Measurements from ENCODE around the gene RDH16.

DNA sequence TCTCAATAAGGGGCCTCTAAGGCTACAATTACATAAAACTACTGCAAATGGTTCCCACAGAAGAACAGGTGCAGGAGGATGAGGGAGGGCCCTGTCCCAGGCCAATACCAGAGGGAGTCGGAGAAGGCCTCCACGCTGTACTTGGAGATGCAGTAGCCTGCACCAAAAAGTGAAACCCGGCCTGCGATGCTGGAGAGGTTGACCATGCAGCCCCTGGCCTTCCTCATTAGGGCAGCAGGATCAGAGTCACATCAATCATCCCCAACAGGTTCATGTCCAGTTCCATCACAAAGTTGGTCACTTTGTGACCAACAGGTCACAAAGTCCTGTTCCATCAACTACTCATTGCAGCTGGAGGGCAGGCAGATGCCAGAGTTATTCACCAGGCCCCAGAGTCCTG, 26.0 kb upstream of the RDH16 start:
- TF ChIP-seq POLR2AphosphoS5 (IDR thresholded peaks at IDR 0.05; ENCODE audit: low read depth, low read length): no peak
- TF ChIP-seq POLR2A (IDR thresholded peaks at IDR 0.05; ENCODE audit: low read depth, low read length): no peak
